Breast epithelium (tissue), 4 donors: ENCODE data around the gene MIER3. TPM values are rescaled to one million over a fixed set of nuclear protein-coding genes. Genes with fewer than 3 reads are reported as not detected.

Experiments used
- DNase-seq, 2 donors: peaks; one replicate each; pipeline ENCODE4 v3.0.0-alpha.2; 2019; ENCODE audit warnings: low spot score in 2 of 2
- H3K27ac ChIP-seq, 2 donors: fragments of 200-600 bp; sonication (generic) in 1 of 2; one replicate each; pipeline ENCODE4 v1.5.1; 2016 to 2019; ENCODE audit warnings: mild to moderate bottlenecking in 1 of 2
- H3K27me3 ChIP-seq, 2 donors: fragments of 200-600 bp; sonication (generic) in 1 of 2; one replicate each; pipeline versions ENCODE4 v1.5.1 to v1.6.0; 2017 to 2019; ENCODE audit warnings: control low read depth in 1 of 2, mild to moderate bottlenecking in 1 of 2
- H3K36me3 ChIP-seq: fragments of 200-600 bp; one replicate; pipeline ENCODE4 v1.5.1; 2019
- H3K4me1 ChIP-seq, 2 donors: fragments of 200-600 bp; sonication (generic); one replicate each; pipeline ENCODE4 v1.5.1; 2016 to 2019; ENCODE audit warnings: control low read depth in 1 of 2
- H3K4me3 ChIP-seq, 3 donors: fragments of 200-600 bp; sonication (generic); 1 replicate in 2 of 3; 2 replicates in 1 of 3; pipeline ENCODE4 v1.5.1; 2016 to 2019; ENCODE audit warnings: mild to moderate bottlenecking in 3 of 3, moderate library complexity in 2 of 3
- H3K9me3 ChIP-seq, 2 donors: fragments of 200-600 bp; sonication (generic) in 1 of 2; one replicate each; pipeline ENCODE4 v1.5.1; 2016 to 2019; ENCODE audit warnings: control low read depth in 1 of 2
- CTCF ChIP-seq, 3 donors: fragments of 450-650 bp; IDR thresholded peaks; one replicate each; pipeline ENCODE4 v1.5.1; 2016 to 2017; ENCODE audit warnings: antibody characterized with exemption in 3 of 3, mild to moderate bottlenecking in 3 of 3, moderate library complexity in 3 of 3
- POLR2A ChIP-seq: fragments of 450-650 bp; IDR thresholded peaks from one replicate; pipeline ENCODE4 v1.6.1; 2016; ENCODE audit warnings: antibody characterized with exemption, mild to moderate bottlenecking, moderate library complexity
- POLR2AphosphoS5 ChIP-seq, 3 donors: sonication (generic); formaldehyde crosslinking; IDR thresholded peaks; one replicate each; pipeline ENCODE4 v1.6.1; 2017; ENCODE audit warnings: antibody characterized with exemption in 3 of 3
- intact Hi-C: fragments of 100-400 bp; cut with DNase I; formaldehyde crosslinking; loops from one replicate; pipeline ENCODE4 v1.15.1; 2023; ENCODE audit warnings: low total_unique reads
- total RNA-seq, 3 donors: library from RNA; depleted of rRNA; stranded (reverse); fragments of >200 nt; gene quantifications; one replicate each; pipeline ENCODE4 v1.1.0, GENCODE V29; 2016

Gene MIER3
- total RNA-seq, 3 donors from 2014 or later = 18.1 to 43.2 (median 33.1) TPM

GRCh38 chr5:56974241-56974640 lies 22.3 kb upstream of the MIER3 start:
- Histone ChIP-seq H3K27ac (no peak overlapping the region), H3K9me3 (no peaks in the 10 kb centered on the region), H3K4me1 (no peaks in the 10 kb centered on the region), H3K4me3 (no peak overlapping the region), H3K36me3 (no peaks in the 10 kb centered on the region), H3K27me3 (no peaks in the 10 kb centered on the region)
- TF ChIP-seq CTCF (IDR thresholded peaks at IDR 0.05) = no peak
- TF ChIP-seq POLR2A = no peak
- TF ChIP-seq POLR2AphosphoS5 (IDR thresholded peaks at IDR 0.05) = no peak
- intact Hi-C loops = no loop called here
- no peak for DNase-seq

DNA sequence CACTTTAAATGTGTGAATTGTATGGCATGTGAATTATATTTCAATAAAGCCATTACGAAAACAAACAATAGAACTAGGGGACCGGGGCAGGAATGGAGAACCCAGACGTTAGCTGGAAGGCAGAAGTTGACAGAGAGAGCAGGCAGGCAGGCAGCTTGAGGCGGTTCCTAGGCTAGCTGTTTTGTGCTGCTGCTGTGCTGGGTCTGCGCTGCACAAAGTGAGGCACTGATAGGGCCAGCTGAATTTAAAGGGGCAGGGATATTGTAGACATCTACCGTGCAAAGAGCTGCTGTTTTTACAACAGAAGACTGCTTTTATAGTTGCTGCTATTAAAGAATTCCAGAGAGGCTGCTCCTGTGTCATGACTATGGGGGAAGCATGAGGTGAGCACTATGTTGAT lies 21.6 kb upstream of the MIER3 start:
- Histone ChIP-seq H3K9me3 (no peaks in the 10 kb centered on the region), H3K27me3 (no peaks in the 10 kb centered on the region), H3K27ac (no peak overlapping the region), H3K4me1 (no peaks in the 10 kb centered on the region), H3K36me3 (no peaks in the 10 kb centered on the region), H3K4me3 (no peak overlapping the region)
- intact Hi-C loops = no loop called here
- no peak for TF ChIP-seq POLR2A
- TF ChIP-seq CTCF (IDR thresholded peaks at IDR 0.05) = no peak
- TF ChIP-seq POLR2AphosphoS5 (IDR thresholded peaks at IDR 0.05) = no peak
- DNase-seq = no peak

- intact Hi-C loops = no loop called here
- Histone ChIP-seq H3K36me3 (no peaks in the 10 kb centered on the region), H3K27me3 (no peaks in the 10 kb centered on the region), H3K9me3 (no peaks in the 10 kb centered on the region), H3K27ac (no peak overlapping the region), H3K4me1 (no peaks in the 10 kb centered on the region), H3K4me3 (no peak overlapping the region)
- TF ChIP-seq CTCF (IDR thresholded peaks at IDR 0.05) (no peak), POLR2AphosphoS5 (IDR thresholded peaks at IDR 0.05) (no peak)
- DNase-seq = no peak
Measured at GRCh38 chr5:56971275-56971674, 19.4 kb upstream of the MIER3 start.

- TF ChIP-seq POLR2A (no peak), POLR2AphosphoS5 (IDR thresholded peaks at IDR 0.05) (no peak), CTCF (IDR thresholded peaks at IDR 0.05) (no peak)
- H3K9me3 ChIP-seq = no peaks in the 10 kb centered on the region
- H3K4me1 ChIP-seq = no peaks in the 10 kb centered on the region
- no peak overlapping the region for H3K27ac ChIP-seq
- no peak for DNase-seq
- intact Hi-C loops = no loop called here
- no peaks in the 10 kb centered on the region for H3K36me3 ChIP-seq
- H3K27me3 ChIP-seq = no peaks in the 10 kb centered on the region
- H3K4me3 ChIP-seq = no peak overlapping the region
Measured at GRCh38 chr5:56964173-56964572, 12.2 kb upstream of the MIER3 start.

DNA sequence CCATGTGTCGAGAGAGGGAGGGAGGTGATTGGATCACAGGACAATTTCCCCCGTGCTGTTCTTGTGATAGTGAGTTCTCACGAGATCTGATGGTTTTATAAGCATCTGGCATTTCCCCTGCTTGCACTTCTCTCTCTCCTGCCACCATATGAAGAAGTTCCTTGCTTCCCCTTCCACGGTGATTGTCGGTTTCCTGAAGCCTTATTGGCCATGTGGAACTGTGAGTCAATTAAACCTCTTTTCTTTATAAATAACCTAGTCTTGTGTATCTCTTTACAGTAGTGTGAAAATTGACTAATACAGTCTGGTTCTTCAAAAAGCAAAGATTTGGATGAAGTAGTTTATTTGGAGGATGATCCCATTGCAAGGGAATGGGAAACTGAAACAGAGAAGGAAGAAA lies 11.3 kb upstream of the MIER3 start:
- no peak overlapping the region for H3K4me3 ChIP-seq
- H3K4me1 ChIP-seq = no peaks in the 10 kb centered on the region
- DNase-seq = no peak
- no peaks in the 10 kb centered on the region for H3K27me3 ChIP-seq
- no peaks in the 10 kb centered on the region for H3K9me3 ChIP-seq
- TF ChIP-seq CTCF (IDR thresholded peaks at IDR 0.05) (no peak), POLR2AphosphoS5 (IDR thresholded peaks at IDR 0.05) (no peak), POLR2A (no peak)
- no peak overlapping the region for H3K27ac ChIP-seq
- no peaks in the 10 kb centered on the region for H3K36me3 ChIP-seq
- intact Hi-C loops = no loop called here
